ENCODE results near the gene KRAS.

- TF ChIP-seq EZH2 (IDR thresholded peaks at IDR 0.05; ENCODE audit: insufficient read depth, poor library complexity, severe bottlenecking), result no peak
- no peak for TF ChIP-seq EZH2phosphoT487 (IDR thresholded peaks at IDR 0.05; ENCODE audit: insufficient read depth, low read depth)
These were observed 56.5 kb downstream of the KRAS start for GRCh38 chr12:25194214-25194613.

Measured in GM23248 (cell line).